ENCODE measurements around the gene ABCA2. TPM values are rescaled to one million over a fixed set of nuclear protein-coding genes. Genes with fewer than 3 reads are reported as not detected.

The ABCA2 gene
- total RNA-seq, 1 experiment from 2014 or later: 22.4 TPM

DNA sequence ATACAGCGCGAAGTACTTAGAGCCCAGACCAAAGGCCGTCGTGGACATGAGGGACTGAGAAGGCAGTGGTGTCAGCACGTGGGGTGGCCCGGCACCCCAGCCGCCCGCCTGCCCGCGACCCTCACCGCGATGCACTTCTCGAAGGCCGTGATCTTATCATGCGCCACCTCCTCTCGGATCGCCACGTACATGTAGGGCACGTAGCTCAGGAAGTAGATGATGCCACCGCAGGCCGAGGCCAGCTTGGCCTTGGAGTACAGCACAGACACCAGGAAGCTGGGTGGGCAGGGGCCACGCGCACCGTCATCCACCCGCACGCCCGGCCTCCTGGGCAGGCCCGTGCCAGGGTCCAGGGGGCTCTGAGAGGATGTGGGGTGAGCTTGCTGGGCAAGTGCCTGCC is 11.0 kb downstream of the ABCA2 start:
- Histone ChIP-seq H3T11ph (ENCODE audit: low read length) (no peak overlapping the region), H3K9ac (ENCODE audit: extremely low read depth, insufficient read length, low read length) (no peak overlapping the region)
- peaks cover 4 to 13% (median 6%) of the 10 kb centered on the region in 3 experiments; a peak in 4 of 7 replicates for H3K36me3 Mint-ChIP-seq (ENCODE audit: insufficient read depth in 1 of 3, low read depth in 3 of 3)

More for the DNA sequence above, 11.0 kb downstream of the ABCA2 start:
- Histone ChIP-seq H3K79me1 (ENCODE audit: insufficient read depth, low read depth, low read length, poor library complexity, severe bottlenecking) (no peaks in the 10 kb centered on the region), H3K56ac (ENCODE audit: insufficient read length, low read depth, low read length) (no peak overlapping the region), H3K14ac (ENCODE audit: insufficient read depth, low read length) (no peak overlapping the region), H3K79me2 (ENCODE audit: insufficient read depth, low read length) (no peaks in the 10 kb centered on the region), H3K18ac (ENCODE audit: insufficient read length, low read depth, low read length) (no peak overlapping the region), H3K27ac (ENCODE audit: insufficient read length, low read depth, low read length) (no peak overlapping the region), H2BK20ac (ENCODE audit: low read depth, low read length, poor library complexity, severe bottlenecking) (no peak overlapping the region), H3K9me3 (ENCODE audit: control insufficient read depth, low read depth, low read length) (no peaks in the 10 kb centered on the region), H2AFZ (ENCODE audit: low read length) (no peak overlapping the region), H4K8ac (replicated peaks; ENCODE audit: insufficient read length, low read depth, low read length) (no peak overlapping the region), H3K23me2 (ENCODE audit: insufficient read length, low read depth, low read length, poor library complexity, severe bottlenecking) (no peaks in the 10 kb centered on the region), H2BK15ac (ENCODE audit: low read depth, low read length) (no peak overlapping the region), H3K4me1 (ENCODE audit: insufficient read depth, low read length) (no peaks in the 10 kb centered on the region), H2BK5ac (ENCODE audit: insufficient read length, low read length) (no peak overlapping the region), H3K27me3 (ENCODE audit: insufficient read depth, low read length) (no peaks in the 10 kb centered on the region), H3K23ac (ENCODE audit: insufficient read length, low read depth, low read length) (no peak overlapping the region), H4K5ac (ENCODE audit: insufficient read length, low read depth, low read length) (no peak overlapping the region), H3K4me2 (ENCODE audit: insufficient read depth, insufficient read length, low read length) (no peak overlapping the region), H4K91ac (ENCODE audit: insufficient read length, low read depth, low read length) (no peak overlapping the region), H4K20me1 (ENCODE audit: control insufficient read depth, insufficient read depth, insufficient read length) (peaks cover under 1% of the 10 kb centered on the region), H2BK12ac (ENCODE audit: insufficient read length, low read depth, low read length) (no peak overlapping the region), H2AK5ac (ENCODE audit: insufficient read length, low read length) (no peak overlapping the region), H3K4ac (ENCODE audit: low read depth, low read length) (no peak overlapping the region), H2BK120ac (ENCODE audit: low read depth, low read length, poor library complexity, severe bottlenecking) (no peak overlapping the region)
- no peaks in the 10 kb centered on the region for H3K9me3 Mint-ChIP-seq
- WGBS (ENCODE audit: extremely low coverage, insufficient read length, low lambda C conversion rate): no CpG with 5 or more reads among the region's 28 CpGs
- TF ChIP-seq, protein P1, sequence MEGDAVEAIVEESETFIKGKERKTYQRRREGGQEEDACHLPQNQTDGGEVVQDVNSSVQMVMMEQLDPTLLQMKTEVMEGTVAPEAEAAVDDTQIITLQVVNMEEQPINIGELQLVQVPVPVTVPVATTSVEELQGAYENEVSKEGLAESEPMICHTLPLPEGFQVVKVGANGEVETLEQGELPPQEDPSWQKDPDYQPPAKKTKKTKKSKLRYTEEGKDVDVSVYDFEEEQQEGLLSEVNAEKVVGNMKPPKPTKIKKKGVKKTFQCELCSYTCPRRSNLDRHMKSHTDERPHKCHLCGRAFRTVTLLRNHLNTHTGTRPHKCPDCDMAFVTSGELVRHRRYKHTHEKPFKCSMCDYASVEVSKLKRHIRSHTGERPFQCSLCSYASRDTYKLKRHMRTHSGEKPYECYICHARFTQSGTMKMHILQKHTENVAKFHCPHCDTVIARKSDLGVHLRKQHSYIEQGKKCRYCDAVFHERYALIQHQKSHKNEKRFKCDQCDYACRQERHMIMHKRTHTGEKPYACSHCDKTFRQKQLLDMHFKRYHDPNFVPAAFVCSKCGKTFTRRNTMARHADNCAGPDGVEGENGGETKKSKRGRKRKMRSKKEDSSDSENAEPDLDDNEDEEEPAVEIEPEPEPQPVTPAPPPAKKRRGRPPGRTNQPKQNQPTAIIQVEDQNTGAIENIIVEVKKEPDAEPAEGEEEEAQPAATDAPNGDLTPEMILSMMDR (conservative IDR thresholded peaks at IDR 0.05): no peak
- no peak overlapping the region for H3K27ac Mint-ChIP-seq
- DNase-seq: no peak
- no peaks in the 10 kb centered on the region; a peak in 1 of 4 replicates for H3K4me1 Mint-ChIP-seq
- H3K27me3 Mint-ChIP-seq (ENCODE audit: low read depth): no peaks in the 10 kb centered on the region
- H3K4me3 Mint-ChIP-seq: no peak overlapping the region; a peak in 1 of 5 replicates

Data from H9 (cell line).